Brain microvascular endothelial cell (primary cell): ENCODE results near the gene HIF1A.

Experiments
- DNase-seq: peaks from one replicate; pipeline ENCODE4 v3.0.0-alpha.2; 2020
- H3K27ac ChIP-seq: fragments of 250-450 bp; sonication (Bioruptor Pico); 2 replicates; pipeline ENCODE4 v1.5.1; 2020; ENCODE audit warnings: mild to moderate bottlenecking, moderate library complexity
- H3K27me3 ChIP-seq: fragments of 250-450 bp; sonication (Bioruptor Pico); replicated peaks from 2 replicates; pipeline ENCODE4 v1.5.1; 2020; ENCODE audit warnings: mild to moderate bottlenecking
- H3K36me3 ChIP-seq: fragments of 250-450 bp; sonication (Bioruptor Pico); replicated peaks from 2 replicates; pipeline ENCODE4 v1.5.1; 2020; ENCODE audit warnings: mild to moderate bottlenecking
- H3K4me3 ChIP-seq: 2 replicates; pipeline ENCODE4 v1.5.1; 2011; ENCODE audit warnings: low read depth, mild to moderate bottlenecking, control low read depth, low read length, moderate library complexity
- in situ Hi-C: cut with HindIII; loops from 2 replicates; pipeline ENCODE4 v1.10.0; 2017; ENCODE audit warnings: low sequenced_read_pairs, low pct_ligation_motif_present
- TF ChIP-seq, protein P1 (sequence below): IDR thresholded peaks from 2 replicates; pipeline ENCODE4 v1.5.1; 2011; ENCODE audit warnings: low read depth, mild to moderate bottlenecking, moderate library complexity, low read length, control low read depth, inconsistent platforms; ENCODE audit errors: missing control alignments

The HIF1A gene

GRCh38 chr14:61694830-61695694, at the start of gene HIF1A:
HIF1A (plus strand) TSS chr14:61695513; CDS start chr14:61695805, 292 bp downstream.
- Histone ChIP-seq H3K4me3 (peak within 1 kb of the TSS; percentile 77), H3K27ac (peak within 1 kb of the TSS; percentile 94), H3K36me3 (peaks cover 34% of the 10 kb centered on the region), H3K27me3 (no peaks in the 10 kb centered on the region)
- DNase-seq = peak; percentile 96
- TF ChIP-seq, protein P1, sequence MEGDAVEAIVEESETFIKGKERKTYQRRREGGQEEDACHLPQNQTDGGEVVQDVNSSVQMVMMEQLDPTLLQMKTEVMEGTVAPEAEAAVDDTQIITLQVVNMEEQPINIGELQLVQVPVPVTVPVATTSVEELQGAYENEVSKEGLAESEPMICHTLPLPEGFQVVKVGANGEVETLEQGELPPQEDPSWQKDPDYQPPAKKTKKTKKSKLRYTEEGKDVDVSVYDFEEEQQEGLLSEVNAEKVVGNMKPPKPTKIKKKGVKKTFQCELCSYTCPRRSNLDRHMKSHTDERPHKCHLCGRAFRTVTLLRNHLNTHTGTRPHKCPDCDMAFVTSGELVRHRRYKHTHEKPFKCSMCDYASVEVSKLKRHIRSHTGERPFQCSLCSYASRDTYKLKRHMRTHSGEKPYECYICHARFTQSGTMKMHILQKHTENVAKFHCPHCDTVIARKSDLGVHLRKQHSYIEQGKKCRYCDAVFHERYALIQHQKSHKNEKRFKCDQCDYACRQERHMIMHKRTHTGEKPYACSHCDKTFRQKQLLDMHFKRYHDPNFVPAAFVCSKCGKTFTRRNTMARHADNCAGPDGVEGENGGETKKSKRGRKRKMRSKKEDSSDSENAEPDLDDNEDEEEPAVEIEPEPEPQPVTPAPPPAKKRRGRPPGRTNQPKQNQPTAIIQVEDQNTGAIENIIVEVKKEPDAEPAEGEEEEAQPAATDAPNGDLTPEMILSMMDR = peak; percentile 53
- in situ Hi-C loops = no loop called here

DNA sequence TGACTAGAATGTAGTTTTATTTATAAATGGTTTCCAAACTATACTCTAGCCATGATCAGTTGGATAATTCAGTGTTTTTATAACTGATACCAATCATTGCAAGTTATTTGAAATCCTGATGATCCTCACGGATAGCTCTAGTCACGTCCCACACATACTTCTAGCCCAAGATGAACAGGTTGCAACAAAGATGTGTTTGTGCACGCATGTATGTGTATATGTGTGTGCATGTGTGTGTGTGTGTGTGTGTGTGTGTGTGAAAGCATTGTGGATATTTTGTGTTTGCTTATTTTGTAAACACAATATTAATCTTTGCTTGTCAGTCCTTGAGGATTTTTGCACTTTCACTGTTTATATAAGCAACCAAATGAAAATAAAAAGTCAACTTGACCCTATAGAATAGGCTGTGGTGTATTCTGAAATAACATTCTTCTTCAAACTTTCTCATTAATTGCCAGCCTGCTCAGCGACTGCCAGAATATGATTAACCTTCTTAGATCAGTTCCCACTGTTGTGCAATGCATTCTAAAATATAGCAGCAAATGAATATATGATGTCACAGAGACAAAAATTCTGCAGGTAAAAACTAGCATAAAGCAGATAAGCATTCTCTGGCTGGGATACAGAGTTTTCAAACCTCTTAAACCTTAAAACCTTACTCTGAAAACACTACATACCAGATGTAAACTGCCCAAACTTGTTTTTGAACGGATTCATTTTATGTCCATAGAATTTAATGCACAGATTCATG, 48.8 kb upstream of the HIF1A start:
- in situ Hi-C loops = no loop called here

DNA sequence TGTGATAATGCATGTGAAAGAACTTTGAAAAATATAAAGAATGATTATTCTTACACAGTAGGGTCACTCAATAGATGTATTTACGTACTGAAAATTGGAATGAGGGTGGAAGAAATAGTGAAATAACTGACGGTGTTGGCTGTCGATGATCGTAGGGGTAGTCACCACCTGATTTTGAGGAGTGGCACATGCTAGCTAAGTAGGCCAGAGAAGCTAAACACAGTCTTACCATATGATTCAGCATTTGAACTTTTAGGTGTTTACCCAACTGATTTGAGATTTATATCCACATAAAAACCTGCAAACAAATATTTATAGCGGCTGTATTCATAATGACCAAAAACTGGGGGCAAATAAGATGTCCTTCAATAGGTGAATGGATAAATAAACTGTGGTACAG, 47.6 kb upstream of the HIF1A start:
- Histone ChIP-seq H3K27ac (no peak overlapping the region), H3K27me3 (no peaks in the 10 kb centered on the region), H3K36me3 (no peaks in the 10 kb centered on the region), H3K4me3 (no peak overlapping the region)
- in situ Hi-C loops = no loop called here
- DNase-seq = no peak
- TF ChIP-seq, protein P1 = no peak

More for the DNA sequence above, 48.8 kb upstream of the HIF1A start:
- H3K36me3 ChIP-seq = no peaks in the 10 kb centered on the region
- TF ChIP-seq, protein P1 = no peak
- H3K4me3 ChIP-seq = no peak overlapping the region
- no peak overlapping the region for H3K27ac ChIP-seq
- DNase-seq = no peak
- H3K27me3 ChIP-seq = no peaks in the 10 kb centered on the region

GRCh38 chr14:61648377-61648776, 46.9 kb upstream of the HIF1A start:
- in situ Hi-C loops = no loop called here
- H3K4me3 ChIP-seq = no peak overlapping the region
- H3K27me3 ChIP-seq = no peaks in the 10 kb centered on the region
- DNase-seq = no peak
- no peaks in the 10 kb centered on the region for H3K36me3 ChIP-seq
- TF ChIP-seq, protein P1 = no peak
- H3K27ac ChIP-seq = no peak overlapping the region

DNA sequence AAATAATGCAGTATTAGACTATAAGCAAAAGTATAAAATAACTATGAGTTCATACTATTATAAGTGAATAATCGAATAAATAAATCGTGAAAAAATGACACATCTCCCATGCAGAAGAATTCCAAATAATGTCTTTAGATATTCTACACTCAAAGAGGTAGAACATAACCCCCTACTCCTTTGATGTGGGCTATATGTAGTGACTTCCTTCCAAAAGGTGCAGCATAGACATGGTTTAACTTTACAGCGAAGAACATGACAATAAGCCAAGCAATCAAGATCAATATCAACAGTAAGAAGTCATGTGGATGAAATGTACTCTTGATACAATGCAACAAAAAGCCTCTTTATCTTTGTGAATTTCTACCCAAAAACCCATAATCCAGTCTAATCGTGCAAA, 46.0 kb upstream of the HIF1A start:
- Histone ChIP-seq H3K36me3 (no peaks in the 10 kb centered on the region), H3K4me3 (no peak overlapping the region), H3K27me3 (no peaks in the 10 kb centered on the region), H3K27ac (no peak overlapping the region)
- TF ChIP-seq, protein P1 = no peak
- in situ Hi-C loops = no loop called here
- no peak for DNase-seq
